ENCODE measurements around the gene NRXN3.
A peak's percentile ranks its signal among the peaks of the same experiment; 100 is the strongest.

NRXN3 gene

DNA sequence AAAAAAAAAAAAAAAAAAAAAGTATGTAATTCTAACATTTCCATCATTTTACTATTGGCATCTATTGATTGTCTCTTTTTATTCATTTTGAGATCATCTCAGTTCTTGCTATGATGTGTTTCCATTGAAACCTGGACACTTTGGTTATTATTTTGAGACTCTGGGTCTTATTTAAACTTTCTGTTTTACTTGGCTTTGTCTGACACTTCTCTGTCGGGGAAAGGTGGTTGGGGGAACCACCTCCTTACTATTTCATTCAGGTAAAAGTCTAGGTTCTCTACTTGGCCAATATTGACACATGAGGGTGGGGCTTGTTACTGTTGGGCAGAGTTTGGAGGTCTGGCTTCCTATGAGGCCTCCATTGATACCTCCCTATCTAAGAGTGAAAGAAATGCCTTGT lies 228.0 kb downstream of the NRXN3 start:
- TF ChIP-seq, protein P1, sequence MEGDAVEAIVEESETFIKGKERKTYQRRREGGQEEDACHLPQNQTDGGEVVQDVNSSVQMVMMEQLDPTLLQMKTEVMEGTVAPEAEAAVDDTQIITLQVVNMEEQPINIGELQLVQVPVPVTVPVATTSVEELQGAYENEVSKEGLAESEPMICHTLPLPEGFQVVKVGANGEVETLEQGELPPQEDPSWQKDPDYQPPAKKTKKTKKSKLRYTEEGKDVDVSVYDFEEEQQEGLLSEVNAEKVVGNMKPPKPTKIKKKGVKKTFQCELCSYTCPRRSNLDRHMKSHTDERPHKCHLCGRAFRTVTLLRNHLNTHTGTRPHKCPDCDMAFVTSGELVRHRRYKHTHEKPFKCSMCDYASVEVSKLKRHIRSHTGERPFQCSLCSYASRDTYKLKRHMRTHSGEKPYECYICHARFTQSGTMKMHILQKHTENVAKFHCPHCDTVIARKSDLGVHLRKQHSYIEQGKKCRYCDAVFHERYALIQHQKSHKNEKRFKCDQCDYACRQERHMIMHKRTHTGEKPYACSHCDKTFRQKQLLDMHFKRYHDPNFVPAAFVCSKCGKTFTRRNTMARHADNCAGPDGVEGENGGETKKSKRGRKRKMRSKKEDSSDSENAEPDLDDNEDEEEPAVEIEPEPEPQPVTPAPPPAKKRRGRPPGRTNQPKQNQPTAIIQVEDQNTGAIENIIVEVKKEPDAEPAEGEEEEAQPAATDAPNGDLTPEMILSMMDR (IDR thresholded peaks at IDR 0.05; ENCODE audit: low read depth, low read length, missing control alignments) = no peak
- H3K4me3 ChIP-seq (ENCODE audit: low read depth, low read length) = no peak overlapping the region
- DNase-seq (ENCODE audit: low read depth) = no peak

DNA sequence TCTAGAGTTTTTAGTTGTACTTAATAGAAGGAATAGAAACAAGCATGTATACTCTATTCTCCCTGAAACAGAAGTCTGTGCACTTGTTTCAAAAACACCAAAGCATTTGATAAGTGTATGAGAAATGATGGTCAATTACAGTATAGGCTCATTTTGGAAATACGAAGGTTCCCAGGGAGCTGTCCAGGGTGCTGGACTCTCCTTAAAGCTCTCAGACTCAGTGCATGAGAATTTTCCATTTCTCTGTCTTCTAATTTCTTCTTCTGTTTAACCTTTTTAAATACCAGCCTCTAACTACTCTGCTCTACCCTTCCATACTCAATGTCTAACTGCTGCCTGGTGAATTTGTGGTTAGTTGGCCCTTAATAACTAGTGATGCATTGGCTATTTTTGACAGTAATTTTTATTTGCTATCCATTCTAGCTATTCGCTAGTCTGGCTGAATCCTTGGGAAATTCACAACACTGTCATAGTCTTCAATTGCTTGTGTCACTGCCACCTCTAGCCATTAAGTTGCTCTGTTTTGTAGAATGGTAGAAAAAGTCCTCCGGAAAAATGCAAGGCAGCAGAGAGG lies 229.2 kb downstream of the NRXN3 start:
- TF ChIP-seq, protein P1 (IDR thresholded peaks at IDR 0.05; ENCODE audit: low read depth, low read length, missing control alignments) = no peak
- H3K4me3 ChIP-seq (ENCODE audit: low read depth, low read length) = no peak overlapping the region
- DNase-seq (ENCODE audit: low read depth) = no peak

DNA sequence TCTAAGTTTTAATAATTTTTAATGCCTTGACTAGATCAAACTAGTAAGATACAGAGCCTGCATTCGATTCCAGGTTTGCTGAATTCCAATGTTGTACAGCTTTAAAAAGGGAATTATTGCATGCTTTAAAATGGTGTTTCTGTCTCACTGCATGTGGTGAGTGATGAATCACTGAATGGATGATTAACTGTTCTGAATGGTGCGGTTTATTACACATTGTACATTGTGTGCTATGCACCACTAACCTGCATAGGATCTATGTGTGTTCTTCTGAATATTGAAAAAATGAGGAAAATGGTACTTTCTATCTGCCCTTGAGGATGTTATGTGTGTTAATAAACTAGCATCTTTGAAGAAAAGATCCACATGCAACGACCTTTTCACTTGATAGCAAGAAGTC lies 231.7 kb downstream of the NRXN3 start:
- TF ChIP-seq, protein P1 (IDR thresholded peaks at IDR 0.05; ENCODE audit: low read depth, low read length, missing control alignments) = no peak
- no peak overlapping the region for H3K4me3 ChIP-seq (ENCODE audit: low read depth, low read length)
- DNase-seq (ENCODE audit: low read depth) = no peak

DNA sequence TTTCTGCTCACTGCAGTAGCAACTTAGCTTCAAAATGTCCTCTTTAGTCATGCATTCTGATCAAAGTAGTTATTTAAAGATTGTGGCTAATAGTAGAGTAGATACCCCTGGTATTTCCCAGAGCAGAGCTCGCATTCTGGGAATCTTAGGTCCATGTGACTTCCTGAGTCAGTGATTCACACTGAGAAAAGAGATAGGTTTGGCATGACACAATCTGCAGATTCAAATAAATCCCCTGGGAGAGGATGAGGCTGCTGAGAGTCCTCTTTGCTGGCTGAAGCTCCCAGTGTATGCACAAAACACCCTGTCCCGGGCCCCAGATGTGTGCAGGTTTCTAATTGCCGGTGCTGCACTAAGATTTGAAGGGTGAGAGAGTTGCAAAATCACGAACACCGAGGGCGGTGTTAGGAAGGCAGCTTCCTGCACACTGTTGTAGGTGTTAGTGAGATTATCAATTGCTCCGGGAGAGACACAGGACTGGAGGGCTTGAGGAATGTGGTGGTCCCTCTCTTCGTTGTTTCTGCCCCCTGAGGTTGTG lies 233.2 kb downstream of the NRXN3 start:
- peak overlapping the region; percentile 4; the same call in 1 of the 2 replicates for H3K4me3 ChIP-seq (ENCODE audit: low read depth, low read length)
- TF ChIP-seq, protein P1 (IDR thresholded peaks at IDR 0.05; ENCODE audit: low read depth, low read length, missing control alignments) = no peak
- DNase-seq (ENCODE audit: low read depth) = peak; percentile 22

DNA sequence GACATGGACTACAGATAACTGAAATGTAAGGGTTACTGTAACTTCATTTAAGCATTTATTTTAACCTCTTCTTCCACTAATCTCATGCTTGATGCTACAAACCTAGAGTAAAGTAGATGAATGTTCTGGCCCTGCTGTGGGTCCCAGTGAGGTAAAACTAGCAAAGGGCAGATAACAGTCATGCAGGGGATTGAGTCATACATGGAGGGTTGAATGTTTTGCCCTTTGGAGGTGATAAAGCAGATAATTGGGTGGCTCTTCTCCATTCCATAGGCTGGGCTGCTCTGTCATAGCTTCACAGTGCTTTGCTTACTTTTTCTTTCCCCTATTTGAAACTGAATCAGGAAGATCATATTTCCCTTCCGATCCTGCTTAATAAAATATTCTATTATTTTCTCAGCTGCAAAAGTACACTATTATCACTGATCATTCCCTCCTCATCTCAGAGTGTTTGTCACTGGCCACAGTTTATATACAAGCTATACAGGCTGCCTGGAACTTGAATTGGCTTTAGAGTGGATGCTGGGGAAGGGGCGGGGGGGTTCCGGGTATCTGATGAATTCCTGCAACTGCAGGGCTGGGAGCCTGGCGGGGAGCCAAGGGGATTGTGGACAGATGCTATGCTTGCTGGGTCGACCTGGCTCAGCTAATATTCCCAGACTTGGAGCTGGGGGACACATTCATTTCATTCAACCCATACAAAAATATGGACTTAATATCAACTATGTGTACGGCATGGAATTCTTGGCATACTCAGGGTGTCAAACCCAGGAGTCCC lies 235.1 kb downstream of the NRXN3 start:
- H3K4me3 ChIP-seq (ENCODE audit: low read depth, low read length) = no peak overlapping the region
- TF ChIP-seq, protein P1 (IDR thresholded peaks at IDR 0.05; ENCODE audit: low read depth, low read length, missing control alignments) = no peak
- DNase-seq (ENCODE audit: low read depth) = no peak

DNA sequence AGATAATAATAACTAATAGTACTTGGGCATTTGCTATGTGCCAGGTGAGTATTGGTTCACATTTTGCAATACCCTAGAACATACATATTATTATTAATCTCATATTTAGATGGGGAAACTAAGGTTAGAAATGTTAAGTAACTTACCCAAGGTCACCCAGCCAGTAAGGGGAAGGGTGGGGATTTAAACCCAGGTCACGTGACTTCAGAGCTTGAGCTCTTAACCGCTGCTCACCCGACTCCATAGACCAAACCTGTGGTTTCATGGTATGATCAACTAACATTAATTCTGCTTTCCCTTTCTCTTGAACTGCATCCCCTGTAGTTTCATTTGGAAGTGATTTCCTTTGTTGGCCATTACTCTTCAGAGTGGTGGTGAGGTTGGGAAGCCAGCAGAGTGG lies 242.3 kb downstream of the NRXN3 start:
- TF ChIP-seq, protein P1 (IDR thresholded peaks at IDR 0.05; ENCODE audit: low read depth, low read length, missing control alignments) = no peak
- no peak overlapping the region for H3K4me3 ChIP-seq (ENCODE audit: low read depth, low read length)
- no peak for DNase-seq (ENCODE audit: low read depth)
